HG02938 (cell line): ENCODE data around the gene C9orf50.
"Not testable (repeated sequence)": the region's sequence is repeated elsewhere in the genome, so short reads cannot be mapped to it uniquely, and the experiment has no call there.

Source experiments
- ATAC-seq: cut with Tn5 transposase; IDR thresholded peaks from one replicate; pipeline ENCODE4 v1.9.1; 2021; ENCODE audit warnings: mild to moderate bottlenecking, moderate library complexity; ENCODE audit not compliant: unreplicated experiment

Gene C9orf50

GRCh38 chr9:129648764-129649115, 27.8 kb upstream of the C9orf50 start:
- no peak for ATAC-seq

- ATAC-seq = no peak
These were observed 27.3 kb upstream of the C9orf50 start for GRCh38 chr9:129648092-129648763.

- ATAC-seq = no peak
These were observed 26.7 kb upstream of the C9orf50 start for GRCh38 chr9:129647635-129648034.

DNA sequence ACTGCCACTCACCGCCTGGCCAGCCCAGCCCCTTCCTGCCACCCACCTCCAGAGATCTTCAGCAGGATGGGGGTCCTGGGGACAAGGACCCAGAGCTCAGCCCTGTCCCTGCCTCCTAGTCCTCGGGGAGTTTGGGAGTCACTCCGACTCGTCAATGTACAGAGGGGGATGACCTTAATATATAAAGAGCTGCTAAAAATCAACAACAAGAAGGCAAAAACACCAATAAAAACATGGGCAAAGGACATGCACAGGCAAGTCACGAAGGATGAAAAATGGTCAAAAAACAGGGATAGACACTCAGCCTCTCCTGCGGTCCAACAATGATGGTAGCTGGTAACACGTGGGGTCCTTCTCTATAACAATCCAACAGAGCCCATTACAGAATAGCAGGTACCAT, 25.8 kb upstream of the C9orf50 start:
- ATAC-seq = no peak

DNA sequence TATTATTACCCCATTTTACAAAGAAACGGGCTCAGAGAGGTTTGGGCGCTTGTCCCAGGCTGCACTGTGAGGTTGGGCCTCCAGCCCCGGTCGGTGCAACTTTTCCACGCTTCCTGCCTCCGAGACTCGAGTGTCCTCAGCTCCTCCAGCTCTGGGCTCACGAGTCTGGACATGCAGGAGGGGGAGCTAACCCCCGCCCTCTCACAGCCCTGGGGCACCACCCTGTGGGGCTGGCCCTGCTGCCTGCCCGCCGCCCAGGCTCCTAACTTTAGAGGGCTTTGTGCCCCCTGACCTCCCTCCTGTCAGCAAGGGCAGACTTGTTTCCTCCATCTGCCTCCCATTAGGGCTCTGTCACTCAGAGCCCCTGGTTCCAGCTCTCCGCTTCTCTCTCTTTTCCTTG, 25.4 kb upstream of the C9orf50 start:
- no peak for ATAC-seq

DNA sequence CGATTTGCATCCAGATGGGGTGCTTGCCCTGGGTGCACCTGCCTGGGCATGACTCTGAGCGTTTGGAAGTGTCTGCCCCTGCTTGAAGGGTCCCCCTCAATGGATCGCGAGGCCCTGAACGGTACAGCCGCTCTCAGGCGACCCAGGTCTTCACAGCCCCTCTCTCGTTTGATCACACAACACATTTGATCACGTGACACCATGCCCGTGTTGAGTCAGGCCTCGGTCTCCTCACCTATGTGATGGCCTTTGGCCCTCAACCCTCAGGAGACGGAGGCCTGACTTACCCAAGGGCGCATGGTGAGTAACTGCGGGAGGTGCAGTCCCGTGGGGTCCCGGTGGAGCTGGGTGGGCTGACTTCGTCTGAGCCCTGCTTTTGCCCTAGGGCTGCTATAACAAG, 24.0 kb upstream of the C9orf50 start:
- ATAC-seq = no peak

DNA sequence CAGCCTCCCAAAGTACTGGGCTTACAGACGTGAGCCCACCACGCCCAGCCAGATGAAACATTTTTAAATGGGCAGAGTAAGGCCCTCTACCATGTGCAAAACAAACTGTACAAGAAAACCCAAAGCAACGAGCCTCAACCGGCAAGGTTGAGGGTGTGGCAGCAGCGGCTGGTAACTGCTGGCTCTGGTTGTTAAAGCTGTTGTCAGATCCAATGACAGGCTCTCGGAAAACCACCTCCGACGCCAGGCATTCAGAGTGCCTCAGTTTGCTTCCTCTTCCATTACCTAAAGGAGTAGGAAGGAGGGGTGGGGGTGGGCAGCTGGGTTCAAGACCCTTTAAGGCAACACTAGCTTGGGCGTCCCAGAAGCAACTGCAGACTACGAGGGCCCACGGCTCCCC, 23.5 kb upstream of the C9orf50 start:
- ATAC-seq = no peak

GRCh38 chr9:129643706-129644105, 22.8 kb upstream of the C9orf50 start:
- ATAC-seq = no peak

GRCh38 chr9:129641750-129642585, 21.1 kb upstream of the C9orf50 start, which contains the start of gene ASB6:
ASB6 (minus strand) TSS chr9:129642151; CDS start chr9:129641999, 152 bp downstream.
- peak; percentile 80 for ATAC-seq

- ATAC-seq = no peak
These were observed 20.2 kb upstream of the C9orf50 start for GRCh38 chr9:129640871-129641749.

- no peak for ATAC-seq
These were observed 19.4 kb upstream of the C9orf50 start for GRCh38 chr9:129640086-129640870.

GRCh38 chr9:129639756-129640085, 18.8 kb upstream of the C9orf50 start:
- no peak for ATAC-seq

GRCh38 chr9:129639034-129639630, 18.2 kb upstream of the C9orf50 start:
- ATAC-seq = no peak

DNA sequence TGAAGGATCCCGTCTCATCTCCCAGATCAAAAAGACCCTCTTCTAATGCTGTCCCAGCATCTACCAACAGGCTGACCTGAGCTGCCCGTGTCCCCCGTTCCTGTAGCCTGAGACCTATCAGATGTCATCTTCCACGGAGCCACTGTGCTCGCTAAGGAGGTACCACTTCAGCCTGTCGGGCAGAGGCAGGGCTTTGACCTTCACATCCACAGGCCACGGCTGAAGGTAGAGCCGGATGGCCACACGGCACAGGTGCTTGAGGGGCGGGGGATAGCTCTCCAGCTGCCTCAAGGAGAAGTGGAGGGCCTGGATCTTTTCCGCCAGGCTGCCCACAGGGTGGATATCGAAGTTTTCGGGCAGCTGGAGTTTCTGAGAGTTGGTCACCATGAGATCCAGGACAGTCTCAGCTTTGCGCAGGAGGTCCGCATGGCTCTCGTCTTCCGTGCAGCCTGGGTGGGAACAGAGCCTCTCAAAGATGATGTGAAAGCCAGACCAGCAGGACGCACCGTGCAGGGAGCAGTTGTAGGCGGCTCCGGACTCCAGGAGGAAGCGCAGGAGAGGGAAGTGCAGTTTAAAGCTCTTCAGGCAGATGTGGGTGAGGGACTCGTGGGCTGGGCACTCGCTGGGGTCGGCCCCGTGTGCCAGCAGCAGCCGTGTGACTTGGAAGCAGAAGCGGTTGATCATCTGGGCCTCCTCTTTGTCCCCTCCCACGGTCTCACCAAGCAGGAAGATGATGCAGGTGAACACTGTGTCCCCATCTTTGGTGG, 17.0 kb upstream of the C9orf50 start:
- no peak for ATAC-seq

DNA sequence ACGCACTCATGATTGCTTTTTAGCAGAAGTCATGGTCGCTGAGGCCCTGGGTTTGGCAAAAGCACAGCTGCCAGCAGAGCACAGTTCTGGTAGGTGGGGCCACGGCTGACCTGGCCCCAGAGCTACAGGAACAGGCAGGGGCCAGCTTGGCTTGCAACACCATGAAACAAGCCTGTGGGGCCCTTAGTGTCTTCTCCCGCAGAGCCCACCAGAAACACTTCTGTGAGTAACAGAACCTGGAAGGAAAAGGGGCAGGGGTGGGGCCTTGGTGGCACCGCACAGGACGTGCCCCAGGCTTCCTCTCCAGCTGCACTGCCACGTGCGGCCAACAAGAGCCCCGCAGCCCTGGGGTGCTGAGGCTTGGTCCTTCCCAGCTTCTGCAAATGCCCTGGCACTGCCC, 16.2 kb upstream of the C9orf50 start:
- ATAC-seq = no peak

GRCh38 chr9:129636343-129636742, 15.4 kb upstream of the C9orf50 start:
- ATAC-seq = not testable (repeated sequence)

GRCh38 chr9:129635099-129636065, 14.5 kb upstream of the C9orf50 start:
- no peak for ATAC-seq

DNA sequence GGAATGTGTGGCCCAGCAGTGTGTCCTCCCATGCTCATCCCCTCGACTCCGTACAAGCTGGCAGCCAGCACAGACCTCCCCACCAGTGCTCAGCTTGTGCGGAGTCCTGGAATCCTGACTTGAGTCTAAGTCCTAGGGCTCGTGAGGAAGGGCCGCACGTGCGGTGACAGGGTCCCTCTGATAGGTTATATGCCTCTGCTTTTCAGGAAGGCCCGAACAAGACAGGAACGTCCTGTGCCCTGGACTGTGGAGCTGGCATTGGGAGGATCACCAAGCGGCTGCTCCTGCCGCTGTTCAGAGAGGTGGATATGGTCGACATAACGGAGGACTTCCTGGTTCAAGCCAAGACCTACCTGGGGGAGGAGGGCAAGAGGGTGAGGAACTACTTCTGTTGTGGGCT, 12.9 kb upstream of the C9orf50 start:
- ATAC-seq = no peak
